ENCODE measurements around the gene PJVK. TPM values are rescaled to one million over a fixed set of nuclear protein-coding genes. Genes with fewer than 3 reads are reported as not detected.

The PJVK gene
- total and polyA plus RNA-seq, 10 of the 15 experiments (the other 5 are each of a cell fraction or from before 2014, with no cell fraction given): 1.8 to 6.8 (median 3.2) TPM

DNA sequence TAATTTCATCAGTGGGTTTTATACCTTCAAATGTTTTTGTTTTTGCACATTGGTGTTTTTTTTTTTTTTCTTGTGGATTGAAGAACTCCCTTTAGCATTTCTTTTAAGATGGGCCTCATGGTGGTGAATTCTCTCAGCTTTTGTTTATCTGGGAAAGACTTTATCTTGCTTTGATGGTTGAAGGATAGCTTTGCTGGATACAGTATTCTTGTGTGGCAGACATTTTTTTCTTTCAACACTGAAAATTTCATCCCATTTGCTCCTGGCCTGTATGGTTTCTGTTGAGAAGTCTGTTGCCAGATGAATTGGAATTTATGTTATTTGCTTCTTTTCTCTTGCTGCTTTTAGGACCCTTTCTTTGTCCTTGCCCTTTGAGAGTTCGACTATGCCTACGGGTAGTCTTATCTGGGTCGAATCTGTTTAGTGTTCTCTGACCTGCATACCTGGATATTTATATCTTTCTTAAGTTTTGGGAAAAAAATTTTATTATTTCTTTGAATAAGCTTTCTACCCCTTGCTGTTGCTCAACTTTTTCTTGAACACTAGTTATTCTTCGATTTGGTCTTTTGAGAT is 25.8 kb upstream of the PJVK start:
- ATAC-seq (no peak), FAIRE-seq (no peak), DNase-seq (ENCODE audit: low read depth, low spot score) (no peak)
- H3K36me3 ChIP-seq (ENCODE audit: control insufficient read depth in 2 of 2, insufficient read depth in 2 of 2, low read length in 1 of 2): peaks cover 4 to 26% of the 10 kb centered on the region in 2 experiments
- H2AFZ ChIP-seq (ENCODE audit: control insufficient read depth, low read depth, low read length): no peak overlapping the region
- CTCF ChIA-PET: interaction anchor here (0.6 to 4.3 kb wide), 4 partner anchors 8 to 28 kb away, joined by 3 to 16 read pairs (median 3); no protein-coding TSS in a partner anchor
- H3K79me2 ChIP-seq (ENCODE audit: control insufficient read depth, insufficient read depth, low read length): no peaks in the 10 kb centered on the region
- peaks cover 4% of the 10 kb centered on the region; the same call in 2 of the 3 replicates for H3K9me3 ChIP-seq (replicated peaks; ENCODE audit: control insufficient read depth, insufficient read depth, low read length)
- SMC1A ChIA-PET (ENCODE audit: uncharacterized antibody, unreplicated experiment): interaction anchor here (0.6 to 1.5 kb wide), 4 partner anchors 15 to 30 kb away, joined by 3 to 5 read pairs (median 4); no protein-coding TSS in a partner anchor
- no peaks in the 10 kb centered on the region for H4K20me1 ChIP-seq (ENCODE audit: control insufficient read depth, insufficient read depth)
- 98% methylated on average over 4 of the region's 4 CpGs for WGBS (ENCODE audit: insufficient coverage, insufficient replicate concordance, low lambda C conversion rate, missing lambda C conversion rate)
- H3K4me2 ChIP-seq (ENCODE audit: control insufficient read depth, insufficient read depth): no peak overlapping the region
- H3K27me3 ChIP-seq (replicated peaks in 1 of 2; ENCODE audit: control insufficient read depth in 2 of 2, insufficient read depth in 2 of 2, low read length in 1 of 2): no peaks in the 10 kb centered on the region
- H3K4me3 ChIP-seq: no peak overlapping the region
- RAD21 ChIA-PET (ENCODE audit: unreplicated experiment): no interaction called here
- H3K9ac ChIP-seq (ENCODE audit: control insufficient read depth, insufficient read depth, low read length): no peak overlapping the region
- intact Hi-C loops (cut with micrococcal nuclease; ENCODE audit: unreplicated experiment): no loop called here
- in situ Hi-C loops (cut with MboI): no loop called here
- H3K4me1 ChIP-seq (ENCODE audit: control insufficient read depth, insufficient read depth, low read length): no peaks in the 10 kb centered on the region
- TF ChIP-seq SIX5 (IDR thresholded peaks at IDR 0.05; ENCODE audit: low read depth, low read length, severe bottlenecking) (no peak), MEF2B (IDR thresholded peaks at IDR 0.05; ENCODE audit: partially characterized antibody, poor library complexity, severe bottlenecking) (no peak), IKZF1 (conservative IDR thresholded peaks at IDR 0.05) (no peak), HDGF (IDR thresholded peaks at IDR 0.05) (no peak), SRF (IDR thresholded peaks at IDR 0.05; ENCODE audit: low read depth in 2 of 2, low read length in 2 of 2) (no peak), TCF12 (IDR thresholded peaks at IDR 0.05; ENCODE audit: low read depth, low read length) (no peak), GABPA (IDR thresholded peaks at IDR 0.05; ENCODE audit: low read depth) (no peak), ATF7 (IDR thresholded peaks at IDR 0.05; ENCODE audit: low read depth) (no peak), NFXL1 (IDR thresholded peaks at IDR 0.05; ENCODE audit: borderline replicate concordance) (no peak), BACH1 (IDR thresholded peaks at IDR 0.05; ENCODE audit: borderline replicate concordance) (no peak), FOS (IDR thresholded peaks at IDR 0.05; ENCODE audit: borderline replicate concordance, extremely low read depth, insufficient read length) (no peak), RFX5 (IDR thresholded peaks at IDR 0.05; ENCODE audit: low read depth, low read length) (no peak), NFYA (IDR thresholded peaks at IDR 0.05; ENCODE audit: borderline replicate concordance, low read depth, low read length) (no peak)
- TF ChIP-seq, protein P1, sequence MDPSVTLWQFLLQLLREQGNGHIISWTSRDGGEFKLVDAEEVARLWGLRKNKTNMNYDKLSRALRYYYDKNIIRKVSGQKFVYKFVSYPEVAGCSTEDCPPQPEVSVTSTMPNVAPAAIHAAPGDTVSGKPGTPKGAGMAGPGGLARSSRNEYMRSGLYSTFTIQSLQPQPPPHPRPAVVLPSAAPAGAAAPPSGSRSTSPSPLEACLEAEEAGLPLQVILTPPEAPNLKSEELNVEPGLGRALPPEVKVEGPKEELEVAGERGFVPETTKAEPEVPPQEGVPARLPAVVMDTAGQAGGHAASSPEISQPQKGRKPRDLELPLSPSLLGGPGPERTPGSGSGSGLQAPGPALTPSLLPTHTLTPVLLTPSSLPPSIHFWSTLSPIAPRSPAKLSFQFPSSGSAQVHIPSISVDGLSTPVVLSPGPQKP (IDR thresholded peaks at IDR 0.05; ENCODE audit: low read depth, low read length): no peak
- TF ChIP-seq, protein P2, sequence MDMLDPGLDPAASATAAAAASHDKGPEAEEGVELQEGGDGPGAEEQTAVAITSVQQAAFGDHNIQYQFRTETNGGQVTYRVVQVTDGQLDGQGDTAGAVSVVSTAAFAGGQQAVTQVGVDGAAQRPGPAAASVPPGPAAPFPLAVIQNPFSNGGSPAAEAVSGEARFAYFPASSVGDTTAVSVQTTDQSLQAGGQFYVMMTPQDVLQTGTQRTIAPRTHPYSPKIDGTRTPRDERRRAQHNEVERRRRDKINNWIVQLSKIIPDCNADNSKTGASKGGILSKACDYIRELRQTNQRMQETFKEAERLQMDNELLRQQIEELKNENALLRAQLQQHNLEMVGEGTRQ (IDR thresholded peaks at IDR 0.05; ENCODE audit: borderline replicate concordance, low read depth, low read length): no peak
- TF ChIP-seq, protein P3, sequence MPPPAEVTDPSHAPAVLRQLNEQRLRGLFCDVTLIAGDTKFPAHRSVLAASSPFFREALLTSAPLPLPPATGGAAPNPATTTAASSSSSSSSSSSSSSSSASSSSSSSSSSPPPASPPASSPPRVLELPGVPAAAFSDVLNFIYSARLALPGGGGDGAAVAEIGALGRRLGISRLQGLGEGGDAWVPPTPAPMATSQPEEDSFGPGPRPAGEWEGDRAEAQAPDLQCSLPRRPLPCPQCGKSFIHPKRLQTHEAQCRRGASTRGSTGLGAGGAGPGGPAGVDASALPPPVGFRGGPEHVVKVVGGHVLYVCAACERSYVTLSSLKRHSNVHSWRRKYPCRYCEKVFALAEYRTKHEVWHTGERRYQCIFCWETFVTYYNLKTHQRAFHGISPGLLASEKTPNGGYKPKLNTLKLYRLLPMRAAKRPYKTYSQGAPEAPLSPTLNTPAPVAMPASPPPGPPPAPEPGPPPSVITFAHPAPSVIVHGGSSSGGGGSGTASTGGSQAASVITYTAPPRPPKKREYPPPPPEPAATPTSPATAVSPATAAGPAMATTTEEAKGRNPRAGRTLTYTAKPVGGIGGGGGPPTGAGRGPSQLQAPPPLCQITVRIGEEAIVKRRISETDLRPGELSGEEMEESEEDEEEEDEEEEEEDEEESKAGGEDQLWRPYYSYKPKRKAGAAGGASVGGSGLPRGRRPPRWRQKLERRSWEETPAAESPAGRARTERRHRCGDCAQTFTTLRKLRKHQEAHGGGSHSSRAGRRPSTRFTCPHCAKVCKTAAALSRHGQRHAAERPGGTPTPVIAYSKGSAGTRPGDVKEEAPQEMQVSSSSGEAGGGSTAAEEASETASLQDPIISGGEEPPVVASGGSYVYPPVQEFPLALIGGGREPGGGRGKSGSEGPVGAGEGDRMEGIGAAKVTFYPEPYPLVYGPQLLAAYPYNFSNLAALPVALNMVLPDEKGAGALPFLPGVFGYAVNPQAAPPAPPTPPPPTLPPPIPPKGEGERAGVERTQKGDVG (CRISPR knock-in tag; IDR thresholded peaks at IDR 0.05): no peak
- BruUV-seq (replicated peaks): no TSS peak
- H3K27ac ChIP-seq (ENCODE audit: control insufficient read depth, insufficient read depth): no peak overlapping the region
- POLR2A ChIA-PET: interaction anchor here (0.7 kb wide), 1 partner anchor 275 kb away, joined by 5 read pairs; no protein-coding TSS in a partner anchor
